Measurements from ENCODE around the gene PGBD5.

The PGBD5 gene

GRCh38 chr1:230375147-230375546 lies 51.0 kb downstream of the PGBD5 start:
- no peak for DNase-seq

DNA sequence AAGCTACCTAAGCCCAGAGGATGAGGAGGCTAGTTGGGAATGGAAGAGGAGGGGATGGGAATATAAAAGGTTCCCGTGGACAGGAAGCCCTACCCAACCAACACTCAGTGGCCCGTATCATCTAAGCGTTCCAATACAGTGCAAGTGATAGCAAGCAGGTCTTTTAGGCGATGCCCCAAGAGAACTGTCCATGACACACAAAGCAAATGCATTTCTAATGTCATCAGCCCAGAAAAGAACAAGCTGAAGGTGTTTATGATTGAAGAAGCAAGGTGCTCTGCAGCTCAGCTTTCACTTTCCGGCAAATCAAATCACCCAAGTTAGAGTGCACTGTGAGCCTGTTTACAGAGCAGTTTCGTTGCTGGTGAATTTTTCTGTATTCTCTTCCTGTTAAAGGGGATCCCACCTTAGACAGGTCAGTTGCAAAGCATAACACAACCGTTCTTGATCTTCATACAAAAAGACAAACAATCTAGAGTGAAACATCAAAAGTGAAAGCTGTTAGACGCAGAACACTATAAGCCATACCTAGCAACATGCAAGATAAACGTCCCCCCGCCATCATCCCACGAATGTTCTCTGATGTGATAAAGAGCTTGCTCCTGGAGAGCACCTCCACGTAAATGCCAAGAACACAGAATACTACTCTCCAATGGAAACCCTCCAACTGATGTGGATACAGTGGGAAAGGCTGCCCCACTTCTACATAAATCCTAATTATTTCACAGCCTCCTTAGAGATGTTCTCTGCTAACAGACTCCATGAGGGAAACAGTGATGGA lies 54.0 kb downstream of the PGBD5 start:
- DNase-seq = no peak

DNA sequence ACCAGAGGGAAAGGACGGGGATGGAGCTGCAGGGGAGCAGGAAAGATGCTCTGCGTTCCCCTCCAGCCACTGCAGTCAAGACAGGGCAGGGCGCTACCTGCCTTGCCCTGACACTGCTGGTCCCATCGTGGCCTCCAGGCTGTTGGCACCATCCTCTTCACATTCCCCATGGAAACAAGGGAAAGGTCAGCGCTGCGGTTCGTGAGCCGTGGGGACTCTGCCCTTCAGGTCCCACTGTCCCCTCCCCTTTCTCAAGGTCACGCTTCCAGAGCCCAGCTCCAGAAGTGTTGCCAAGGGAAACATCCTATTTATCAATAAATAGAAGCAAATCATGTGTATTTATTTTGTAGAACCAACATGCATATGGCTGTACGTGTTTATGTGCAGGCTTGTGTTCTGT lies 56.0 kb downstream of the PGBD5 start:
- no peak for DNase-seq

GRCh38 chr1:230368871-230369270 lies 57.3 kb downstream of the PGBD5 start:
- no peak for DNase-seq

- DNase-seq = no peak
Measured at GRCh38 chr1:230368363-230368762, 57.8 kb downstream of the PGBD5 start.

DNA sequence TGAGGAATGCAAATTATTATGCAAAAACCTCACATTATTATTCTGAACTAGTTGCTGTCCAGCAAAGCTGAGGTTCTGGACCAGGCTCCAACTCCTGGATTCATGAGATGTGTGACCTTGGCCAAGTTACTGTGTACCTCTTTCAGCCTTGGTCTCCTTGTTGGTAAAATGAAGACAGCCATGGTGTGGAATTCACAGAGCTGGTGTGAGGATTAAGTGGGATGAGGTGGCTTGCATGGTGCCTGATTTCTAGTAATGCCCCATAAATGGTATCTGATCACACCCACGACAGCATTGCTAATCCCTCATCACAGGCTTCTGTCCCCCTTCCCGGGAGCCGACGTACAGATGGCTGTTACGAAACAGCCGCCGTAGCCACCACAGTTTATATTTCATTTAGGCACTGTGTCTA lies 59.6 kb downstream of the PGBD5 start:
- DNase-seq = no peak

DNA sequence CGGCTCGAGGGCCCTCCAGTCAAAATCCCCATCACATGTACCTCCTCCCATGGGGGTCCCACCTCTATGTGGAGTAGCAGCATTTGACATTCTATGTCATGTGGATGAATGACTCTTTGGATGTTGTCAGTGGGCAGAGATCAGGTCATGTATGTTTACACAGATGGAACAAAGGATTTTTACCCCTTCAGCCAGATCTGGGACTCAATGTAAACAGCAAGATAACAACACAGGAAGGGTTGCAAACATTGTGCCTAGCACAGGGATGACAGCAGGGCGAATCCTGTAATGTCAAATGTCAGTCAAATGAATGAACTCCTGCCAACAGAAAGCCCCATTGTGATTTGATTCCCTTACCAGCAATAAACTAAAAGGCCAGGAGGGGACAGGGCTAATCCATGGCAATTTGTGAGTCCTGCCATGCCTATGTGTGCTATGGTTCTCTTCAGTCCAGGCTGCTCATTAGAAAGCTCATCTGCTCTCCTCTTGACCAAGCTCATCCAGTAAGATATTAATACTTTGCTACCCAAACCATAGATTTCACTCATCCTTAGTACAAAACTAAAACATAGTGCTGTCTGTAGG lies 60.3 kb downstream of the PGBD5 start:
- DNase-seq = no peak

GRCh38 chr1:230362949-230363348 lies 63.2 kb downstream of the PGBD5 start:
- no peak for DNase-seq

DNA sequence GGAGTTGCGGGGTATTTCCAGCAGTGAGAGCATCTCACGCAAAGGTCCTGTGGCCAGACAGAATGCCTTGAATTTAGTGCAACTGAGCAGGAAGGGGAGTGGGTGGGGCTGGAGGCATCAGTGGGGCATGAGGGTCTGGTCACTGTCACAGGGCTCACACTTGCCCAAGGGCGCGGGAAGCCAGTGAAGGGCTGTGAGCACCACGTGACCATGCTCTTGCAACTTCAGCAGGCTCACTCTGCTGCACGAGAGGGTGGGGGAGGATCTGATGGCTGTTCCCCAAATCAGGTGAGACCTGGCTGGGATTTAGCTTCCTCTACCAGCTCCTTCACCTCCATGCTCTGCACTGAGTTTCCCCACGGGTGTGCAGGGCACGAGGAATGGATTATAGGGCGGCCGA lies 64.2 kb downstream of the PGBD5 start:
- no peak for DNase-seq

- no peak for DNase-seq
Measured at GRCh38 chr1:230359992-230360668, 66.0 kb downstream of the PGBD5 start.

DNA sequence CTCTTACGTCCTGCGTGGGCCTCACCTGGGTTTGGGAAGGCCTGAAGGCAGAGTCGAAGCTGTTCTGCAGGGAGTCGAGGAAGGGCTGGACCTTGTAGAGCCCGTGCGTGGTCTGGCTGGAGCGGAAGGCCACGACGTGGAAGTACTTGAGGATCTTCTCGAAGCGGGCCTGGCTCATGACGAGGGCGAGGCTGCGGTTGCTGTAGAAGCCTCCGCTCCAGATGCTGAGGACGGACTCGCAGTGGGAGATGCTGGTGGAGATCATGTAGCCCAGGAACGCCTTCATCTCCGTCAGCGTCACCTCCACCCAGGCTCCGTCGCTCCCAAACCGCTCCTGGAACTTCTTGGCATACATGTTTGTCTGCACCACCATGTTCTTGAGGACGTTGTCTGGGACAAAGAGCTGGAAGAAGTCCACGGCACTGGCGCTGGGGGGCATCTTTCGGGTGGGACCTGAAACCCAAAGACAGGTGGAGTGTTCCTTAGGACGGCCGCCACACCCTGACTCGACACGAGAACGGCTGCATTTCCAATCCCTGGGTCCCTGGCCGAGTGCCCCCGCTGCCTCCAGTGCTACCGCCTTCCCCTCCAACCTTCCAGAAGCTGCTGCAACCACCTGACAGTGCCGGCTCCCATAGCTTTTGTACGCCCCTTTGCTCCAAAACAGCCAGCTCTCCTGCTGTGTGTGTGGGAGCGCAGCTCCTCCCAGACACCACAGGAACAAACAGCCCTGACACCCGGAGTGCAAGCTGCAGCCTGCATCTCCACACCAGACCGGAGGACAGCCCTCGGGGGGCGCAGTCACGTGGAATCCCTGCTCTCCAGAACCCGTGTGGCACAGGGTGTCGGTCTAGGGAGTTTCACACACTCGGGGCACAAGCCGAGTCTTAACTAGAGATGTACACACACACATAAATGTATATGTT lies 69.0 kb downstream of the PGBD5 start:
- no peak for DNase-seq

- DNase-seq = no peak
Measured at GRCh38 chr1:230356190-230356589, 69.9 kb downstream of the PGBD5 start.

DNA sequence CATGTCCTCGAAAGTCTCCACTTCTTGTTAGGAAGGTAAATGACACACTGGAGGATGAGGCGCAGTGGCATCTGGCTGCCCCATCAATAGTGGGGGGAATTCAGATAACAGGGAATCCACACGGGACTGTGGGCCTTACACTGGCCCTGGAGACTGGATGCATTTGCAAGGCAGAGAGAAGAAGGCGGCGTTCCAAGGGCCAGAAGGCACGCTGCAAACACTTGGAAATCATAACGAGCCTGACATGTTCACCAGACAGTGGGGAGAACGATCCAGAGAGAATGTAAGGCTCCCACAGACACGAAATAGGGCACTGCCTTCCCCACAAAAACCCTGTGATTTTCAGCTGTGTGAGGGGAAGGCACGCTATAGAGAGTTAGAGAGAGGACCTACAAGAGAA lies 70.5 kb downstream of the PGBD5 start:
- DNase-seq = no peak

GRCh38 chr1:230355128-230355527 lies 71.0 kb downstream of the PGBD5 start:
- no peak for DNase-seq

DNA sequence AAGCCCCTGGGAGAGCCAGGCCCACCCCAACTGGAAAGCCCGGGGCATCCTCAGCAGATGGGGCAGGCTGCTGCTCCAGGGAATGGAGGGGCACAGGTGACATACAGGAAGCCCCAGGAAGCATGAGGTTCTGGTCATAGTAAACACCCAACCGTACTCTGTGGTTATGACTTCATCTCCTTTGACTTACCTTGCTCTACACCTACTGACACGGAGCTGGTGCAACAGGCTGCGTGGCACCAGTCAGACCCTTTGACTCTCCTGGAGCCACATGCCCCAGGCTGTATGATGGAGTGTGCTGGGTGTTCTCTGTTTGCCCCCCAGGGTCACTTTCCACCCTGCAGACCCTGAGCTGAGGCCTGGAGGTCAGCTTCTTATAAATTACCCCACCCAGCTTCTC lies 72.1 kb downstream of the PGBD5 start:
- no peak for DNase-seq

GRCh38 chr1:230352537-230352936 lies 73.6 kb downstream of the PGBD5 start:
- no peak for DNase-seq

GRCh38 chr1:230351983-230352382 lies 74.1 kb downstream of the PGBD5 start:
- no peak for DNase-seq

DNA sequence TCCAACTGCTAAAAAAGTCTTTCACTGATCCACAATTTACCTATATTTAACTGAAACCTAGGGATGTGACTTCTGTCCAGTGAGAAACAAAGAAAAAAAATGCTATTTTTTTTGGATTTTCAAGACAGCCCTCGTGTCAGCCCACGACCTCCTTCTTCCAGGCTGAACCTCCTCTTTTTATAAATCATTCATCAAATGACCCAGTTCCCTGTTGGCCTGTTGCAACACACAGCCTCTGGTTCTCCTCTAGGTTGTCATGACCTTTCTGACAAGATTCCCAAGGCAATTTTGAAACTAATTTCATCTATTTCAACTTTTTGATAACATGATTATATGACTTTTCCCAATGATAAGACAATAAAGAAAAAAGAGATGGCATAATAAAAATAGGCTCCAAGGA lies 74.6 kb downstream of the PGBD5 start:
- no peak for DNase-seq

DNA sequence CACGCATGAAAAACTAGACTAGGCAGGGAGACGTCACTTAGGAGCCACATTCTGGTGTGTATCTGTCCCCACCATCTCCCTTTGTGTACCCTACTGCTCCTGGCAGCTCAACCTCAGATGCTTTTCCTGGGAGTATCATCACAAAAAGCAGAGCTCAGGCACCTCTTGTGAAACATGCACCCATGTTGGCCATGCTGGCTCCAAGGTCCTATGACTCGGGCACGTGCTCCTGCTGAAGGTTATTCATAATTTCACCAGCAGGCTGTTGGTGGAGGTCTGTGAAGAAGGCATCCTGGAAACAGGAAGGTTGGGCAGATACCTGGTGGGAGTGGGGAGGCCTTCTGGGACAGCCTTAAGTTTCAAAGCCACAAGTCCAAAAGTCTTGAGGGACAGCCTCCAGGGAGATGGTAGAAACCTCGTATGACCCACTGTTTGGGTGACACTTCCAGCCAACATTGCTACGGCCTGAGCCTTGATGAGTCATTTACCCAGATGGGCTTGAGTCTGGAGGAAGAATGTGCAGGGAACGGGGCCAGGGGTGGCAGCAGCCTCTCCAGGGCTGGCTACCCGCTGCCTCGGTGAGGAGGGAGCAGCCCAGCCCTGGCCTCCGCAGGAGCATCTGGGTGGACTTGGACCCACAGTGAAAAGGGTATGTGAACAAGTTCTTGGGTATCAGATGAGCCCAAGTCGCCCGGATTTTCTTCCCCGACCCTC lies 75.8 kb downstream of the PGBD5 start:
- no peak for DNase-seq

DNA sequence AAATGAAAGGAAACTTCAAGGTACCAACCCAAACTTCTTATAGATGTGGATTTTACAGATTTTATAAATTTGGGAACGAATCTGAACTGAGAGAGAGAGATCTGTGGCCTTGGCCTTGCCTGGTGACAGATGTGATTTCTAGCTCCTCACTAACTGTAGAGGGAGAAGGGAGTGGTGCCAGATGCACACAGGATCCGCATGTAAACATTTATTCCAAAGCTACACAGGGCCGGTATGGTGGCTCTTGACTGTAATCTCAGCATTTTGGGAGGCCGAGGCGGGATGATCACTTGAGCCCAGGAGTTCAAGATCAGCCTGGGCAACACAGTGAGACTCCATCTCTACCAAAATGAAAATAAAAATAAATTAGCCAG lies 77.1 kb downstream of the PGBD5 start:
- DNase-seq = no peak

GRCh38 chr1:230348386-230349019 lies 77.6 kb downstream of the PGBD5 start:
- DNase-seq = no peak

DNA sequence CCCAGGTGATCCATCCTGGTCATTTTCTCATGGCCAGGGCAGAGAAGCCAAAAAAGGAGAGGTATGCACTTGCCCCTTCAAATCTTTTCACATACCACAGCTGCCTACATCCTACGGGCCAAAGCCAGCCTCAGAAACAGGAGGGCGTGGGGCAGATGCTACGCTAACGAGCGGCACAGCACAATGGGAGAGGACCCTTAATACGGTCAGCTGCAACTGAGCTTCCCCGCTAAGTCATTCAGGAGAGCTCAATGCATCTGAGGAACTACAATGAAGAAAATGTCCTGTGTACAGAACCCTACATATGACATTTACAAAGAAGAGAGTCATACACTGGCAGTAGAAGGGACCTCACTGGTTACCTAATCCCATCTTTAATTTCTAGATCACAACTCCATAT lies 78.2 kb downstream of the PGBD5 start:
- no peak for DNase-seq

All from activated CD4-positive, alpha-beta T cell treated with anti-CD3 and anti-CD28 coated beads for 48 hours (primary cell).